HL-60 (cell line): ENCODE results near the gene RNF227.

ENCODE experiments used
- GABPA ChIP-seq: IDR thresholded peaks from 2 replicates; pipeline ENCODE4 v1.6.1; 2012; ENCODE audit warnings: low read depth
- POLR2AphosphoS5 ChIP-seq: IDR thresholded peaks from 2 replicates; pipeline ENCODE4 v1.6.1; 2012; ENCODE audit warnings: low read depth
- SPI1 ChIP-seq: IDR thresholded peaks from 2 replicates; pipeline ENCODE4 v1.6.1; 2012; ENCODE audit warnings: low read depth, mild to moderate bottlenecking, borderline replicate concordance
- TF ChIP-seq, protein P1 (sequence below): IDR thresholded peaks from one replicate; pipeline ENCODE4 v1.5.1; 2011; ENCODE audit warnings: low read length, control low read depth, inconsistent platforms; ENCODE audit not compliant: insufficient read depth
- TF ChIP-seq, protein P2 (sequence below): IDR thresholded peaks from 2 replicates; pipeline ENCODE4 v1.6.1; 2012; ENCODE audit warnings: low read depth; ENCODE audit not compliant: insufficient replicate concordance

DNA sequence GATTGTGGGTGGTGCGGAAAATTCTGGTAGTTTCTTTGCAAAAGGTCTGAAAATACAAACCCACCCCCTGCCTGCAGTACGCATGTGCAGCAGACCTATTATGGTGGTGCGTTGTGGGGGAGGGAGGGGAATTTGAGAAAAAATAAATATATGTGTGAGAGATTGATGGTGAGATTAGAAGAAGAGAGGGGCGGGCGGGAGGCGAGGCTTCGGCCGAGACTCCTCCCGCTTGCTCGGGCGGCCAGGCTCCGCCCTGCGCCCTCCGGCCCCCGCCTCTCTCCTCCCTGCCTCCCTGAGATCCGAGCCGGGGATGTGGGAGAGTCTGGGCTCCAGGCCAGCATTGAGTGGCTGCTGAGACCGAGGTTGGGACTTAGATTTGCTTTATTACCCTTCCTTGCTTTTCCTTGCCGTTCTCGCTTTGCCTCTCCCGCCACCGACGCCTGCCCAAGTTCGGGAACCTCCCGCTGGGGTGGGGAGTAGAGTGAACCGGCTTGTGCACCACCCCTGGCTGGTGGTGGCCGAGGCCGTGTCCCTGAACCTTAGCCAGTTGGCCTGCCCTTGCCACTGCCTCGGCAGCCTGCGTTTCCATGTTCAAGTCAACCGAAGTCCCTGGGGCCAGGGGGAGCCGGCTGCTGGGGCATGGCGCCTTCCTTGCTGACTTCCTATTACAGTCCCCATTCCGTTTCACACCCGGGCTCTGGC lies 28.5 kb downstream of the RNF227 start:
- no peak for TF ChIP-seq SPI1
- TF ChIP-seq, protein P1, sequence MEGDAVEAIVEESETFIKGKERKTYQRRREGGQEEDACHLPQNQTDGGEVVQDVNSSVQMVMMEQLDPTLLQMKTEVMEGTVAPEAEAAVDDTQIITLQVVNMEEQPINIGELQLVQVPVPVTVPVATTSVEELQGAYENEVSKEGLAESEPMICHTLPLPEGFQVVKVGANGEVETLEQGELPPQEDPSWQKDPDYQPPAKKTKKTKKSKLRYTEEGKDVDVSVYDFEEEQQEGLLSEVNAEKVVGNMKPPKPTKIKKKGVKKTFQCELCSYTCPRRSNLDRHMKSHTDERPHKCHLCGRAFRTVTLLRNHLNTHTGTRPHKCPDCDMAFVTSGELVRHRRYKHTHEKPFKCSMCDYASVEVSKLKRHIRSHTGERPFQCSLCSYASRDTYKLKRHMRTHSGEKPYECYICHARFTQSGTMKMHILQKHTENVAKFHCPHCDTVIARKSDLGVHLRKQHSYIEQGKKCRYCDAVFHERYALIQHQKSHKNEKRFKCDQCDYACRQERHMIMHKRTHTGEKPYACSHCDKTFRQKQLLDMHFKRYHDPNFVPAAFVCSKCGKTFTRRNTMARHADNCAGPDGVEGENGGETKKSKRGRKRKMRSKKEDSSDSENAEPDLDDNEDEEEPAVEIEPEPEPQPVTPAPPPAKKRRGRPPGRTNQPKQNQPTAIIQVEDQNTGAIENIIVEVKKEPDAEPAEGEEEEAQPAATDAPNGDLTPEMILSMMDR: no peak
- no peak for TF ChIP-seq POLR2AphosphoS5
- TF ChIP-seq, protein P2, sequence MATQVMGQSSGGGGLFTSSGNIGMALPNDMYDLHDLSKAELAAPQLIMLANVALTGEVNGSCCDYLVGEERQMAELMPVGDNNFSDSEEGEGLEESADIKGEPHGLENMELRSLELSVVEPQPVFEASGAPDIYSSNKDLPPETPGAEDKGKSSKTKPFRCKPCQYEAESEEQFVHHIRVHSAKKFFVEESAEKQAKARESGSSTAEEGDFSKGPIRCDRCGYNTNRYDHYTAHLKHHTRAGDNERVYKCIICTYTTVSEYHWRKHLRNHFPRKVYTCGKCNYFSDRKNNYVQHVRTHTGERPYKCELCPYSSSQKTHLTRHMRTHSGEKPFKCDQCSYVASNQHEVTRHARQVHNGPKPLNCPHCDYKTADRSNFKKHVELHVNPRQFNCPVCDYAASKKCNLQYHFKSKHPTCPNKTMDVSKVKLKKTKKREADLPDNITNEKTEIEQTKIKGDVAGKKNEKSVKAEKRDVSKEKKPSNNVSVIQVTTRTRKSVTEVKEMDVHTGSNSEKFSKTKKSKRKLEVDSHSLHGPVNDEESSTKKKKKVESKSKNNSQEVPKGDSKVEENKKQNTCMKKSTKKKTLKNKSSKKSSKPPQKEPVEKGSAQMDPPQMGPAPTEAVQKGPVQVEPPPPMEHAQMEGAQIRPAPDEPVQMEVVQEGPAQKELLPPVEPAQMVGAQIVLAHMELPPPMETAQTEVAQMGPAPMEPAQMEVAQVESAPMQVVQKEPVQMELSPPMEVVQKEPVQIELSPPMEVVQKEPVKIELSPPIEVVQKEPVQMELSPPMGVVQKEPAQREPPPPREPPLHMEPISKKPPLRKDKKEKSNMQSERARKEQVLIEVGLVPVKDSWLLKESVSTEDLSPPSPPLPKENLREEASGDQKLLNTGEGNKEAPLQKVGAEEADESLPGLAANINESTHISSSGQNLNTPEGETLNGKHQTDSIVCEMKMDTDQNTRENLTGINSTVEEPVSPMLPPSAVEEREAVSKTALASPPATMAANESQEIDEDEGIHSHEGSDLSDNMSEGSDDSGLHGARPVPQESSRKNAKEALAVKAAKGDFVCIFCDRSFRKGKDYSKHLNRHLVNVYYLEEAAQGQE: no peak
- TF ChIP-seq GABPA: no peak
